Liver (tissue), 9 donors: ENCODE results near the gene CCP110. TPM values are rescaled to one million over a fixed set of nuclear protein-coding genes. Genes with fewer than 3 reads are reported as not detected.

Source experiments
- DNase-seq: peaks from one replicate; pipeline ENCODE4 v3.0.0-alpha.2; 2017; ENCODE audit warnings: low spot score
- H3K27ac ChIP-seq, 2 donors: one replicate each; pipeline ENCODE4 v1.7.0; 2013; ENCODE audit warnings: inconsistent platforms in 2 of 2, low read length in 2 of 2, control low read depth in 1 of 2, low read depth in 1 of 2, mild to moderate bottlenecking in 1 of 2
- H3K27me3 ChIP-seq, 4 donors: one replicate each; pipeline versions ENCODE4 v1.6.1 to v1.7.0; 2013; ENCODE audit warnings: low read length in 3 of 4, inconsistent platforms in 1 of 4, mild to moderate bottlenecking in 1 of 4, moderate library complexity in 1 of 4; ENCODE audit not compliant: control insufficient read depth in 4 of 4, insufficient read depth in 4 of 4
- H3K36me3 ChIP-seq, 4 donors: one replicate each; pipeline versions ENCODE4 v1.6.1 to v1.7.0; 2013; ENCODE audit warnings: low read length in 3 of 4, mild to moderate bottlenecking in 3 of 4, low read depth in 1 of 4, moderate library complexity in 1 of 4; ENCODE audit not compliant: control insufficient read depth in 4 of 4, insufficient read depth in 3 of 4
- H3K4me1 ChIP-seq, 4 donors: one replicate each; pipeline versions ENCODE4 v1.6.1 to v1.7.0; 2013; ENCODE audit warnings: low read length in 3 of 4, mild to moderate bottlenecking in 3 of 4, moderate library complexity in 1 of 4; ENCODE audit not compliant: control insufficient read depth in 4 of 4, insufficient read depth in 4 of 4
- H3K4me3 ChIP-seq, 3 donors: one replicate each; pipeline versions ENCODE4 v1.6.1 to v1.7.0; 2013; ENCODE audit warnings: low read length in 3 of 3, control low read depth in 1 of 3, low read depth in 1 of 3, mild to moderate bottlenecking in 1 of 3
- H3K9ac ChIP-seq, 2 donors: one replicate each; pipeline ENCODE4 v1.7.0; 2013; ENCODE audit warnings: low read length in 2 of 2, mild to moderate bottlenecking in 2 of 2, moderate library complexity in 2 of 2, control low read depth in 1 of 2, low read depth in 1 of 2
- H3K9me3 ChIP-seq, 4 donors: one replicate each; pipeline versions ENCODE4 v1.6.1 to v1.7.0; 2013; ENCODE audit warnings: low read length in 3 of 4; ENCODE audit not compliant: control insufficient read depth in 4 of 4
- ATF3 ChIP-seq: IDR thresholded peaks from 2 replicates; pipeline ENCODE4 v1.6.1; 2016; ENCODE audit warnings: antibody characterized with exemption
- CTCF ChIP-seq: fragments of 150-350 bp; IDR thresholded peaks from 2 replicates; pipeline ENCODE4 v1.5.1; 2017; ENCODE audit warnings: improper control_type of control experiment, low read depth, low read length; ENCODE audit not compliant: missing input control
- EGR1 ChIP-seq, 2 donors: IDR thresholded peaks; 2 replicates each; pipeline ENCODE4 v1.6.1; 2016 to 2018; ENCODE audit warnings: antibody characterized with exemption in 2 of 2, low read depth in 2 of 2
- FOXA1 ChIP-seq: IDR thresholded peaks from 2 replicates; pipeline ENCODE4 v1.6.1; 2016; ENCODE audit warnings: antibody characterized with exemption
- FOXA2 ChIP-seq: IDR thresholded peaks from 2 replicates; pipeline ENCODE4 v1.6.1; 2016; ENCODE audit warnings: antibody characterized with exemption
- GABPA ChIP-seq, 2 donors: IDR thresholded peaks in 1 of 2; conservative IDR thresholded peaks in 1 of 2; 2 replicates each; pipeline ENCODE4 v1.6.1; 2016; ENCODE audit warnings: antibody characterized with exemption in 2 of 2, mild to moderate bottlenecking in 1 of 2, moderate library complexity in 1 of 2
- HNF4A ChIP-seq, 2 donors: conservative IDR thresholded peaks; 2 replicates each; pipeline ENCODE4 v1.6.1; 2016; ENCODE audit warnings: antibody characterized with exemption in 2 of 2, mild to moderate bottlenecking in 2 of 2
- HNF4G ChIP-seq: IDR thresholded peaks from 2 replicates; pipeline ENCODE4 v1.6.1; 2016; ENCODE audit warnings: antibody characterized with exemption
- JUND ChIP-seq, 2 donors: IDR thresholded peaks; 2 replicates each; pipeline ENCODE4 v1.6.1; 2016; ENCODE audit warnings: antibody characterized with exemption in 2 of 2
- MAX ChIP-seq: IDR thresholded peaks from 2 replicates; pipeline ENCODE4 v1.6.1; 2016; ENCODE audit warnings: antibody characterized with exemption
- NR2F2 ChIP-seq: IDR thresholded peaks from 2 replicates; pipeline ENCODE4 v1.6.1; 2016; ENCODE audit warnings: antibody characterized with exemption
- RAD21 ChIP-seq, 2 donors: IDR thresholded peaks; 2 replicates each; pipeline ENCODE4 v1.6.1; 2016; ENCODE audit warnings: antibody characterized with exemption in 2 of 2, mild to moderate bottlenecking in 2 of 2
- RXRA ChIP-seq, 2 donors: IDR thresholded peaks; 2 replicates each; pipeline ENCODE4 v1.6.1; 2017 to 2018; ENCODE audit warnings: antibody characterized with exemption in 2 of 2, mild to moderate bottlenecking in 1 of 2
- SP1 ChIP-seq: IDR thresholded peaks from 2 replicates; pipeline ENCODE4 v1.6.1; 2018; ENCODE audit warnings: antibody characterized with exemption, mild to moderate bottlenecking
- TAF1 ChIP-seq: conservative IDR thresholded peaks from 2 replicates; pipeline ENCODE4 v1.6.1; 2016; ENCODE audit warnings: antibody characterized with exemption, mild to moderate bottlenecking
- YY1 ChIP-seq: IDR thresholded peaks from 2 replicates; pipeline ENCODE4 v1.6.1; 2016; ENCODE audit warnings: antibody characterized with exemption, mild to moderate bottlenecking
- ZBTB33 ChIP-seq: IDR thresholded peaks from 2 replicates; pipeline ENCODE4 v1.6.1; 2016; ENCODE audit warnings: antibody characterized with exemption
- WGBS: extraction: QIAGEN DNeasy Blood & Tissue Kit; methylation state at CpG from one replicate; pipeline ENCODE4 v1.1.7; 2013; 5-methylcytosine and 5-hydroxymethylcytosine counted together
- polyA plus RNA-seq, 2 donors: library from polyadenylated mRNA; stranded (reverse) in 1 of 2; unstranded in 1 of 2; fragments of 200-250 nt in 1 of 2; fragments of >200 nt in 1 of 2; fragmentation: Nextera tagmentation in 1 of 2; extraction: Ambion mirVana in 1 of 2; gene quantifications; one replicate each; pipeline versions ENCODE4 v1.2.1 to v1.2.3, GENCODE V29; 2013 to 2015
- total RNA-seq, 2 donors: library from RNA; depleted of rRNA; stranded (reverse); fragments of >200 nt; gene quantifications; one replicate each; pipeline ENCODE4 v1.2.3, GENCODE V29; 2014
- donor health status: healthy.
- donor health status: healthy.
- donor health status: healthy.
- donor health status: healthy.
- donor health status: healthy.

Gene CCP110
- total and polyA plus RNA-seq, 4 donors: 1.8 to 25.0 (median 5.5) TPM

GRCh38 chr16:19573997-19574396 is 50.3 kb downstream of the CCP110 start (continued):
- TF ChIP-seq ATF3 (no peak), GABPA (IDR thresholded peaks at IDR 0.05 in 1 of 2, conservative IDR thresholded peaks at IDR 0.05 in 1 of 2) (no peak), ZBTB33 (no peak), FOXA1 (no peak), HNF4A (conservative IDR thresholded peaks at IDR 0.05) (no peak), SP1 (no peak), NR2F2 (no peak)

- H3K9me3 ChIP-seq: no peaks in the 10 kb centered on the region
- H3K27me3 ChIP-seq: no peaks in the 10 kb centered on the region
- 66% methylated on average over 2 of the region's 2 CpGs for WGBS
- no peak for TF ChIP-seq HNF4G
- TF ChIP-seq FOXA1: no peak
- no peak for TF ChIP-seq ZBTB33
- TF ChIP-seq HNF4A (conservative IDR thresholded peaks at IDR 0.05): no peak
- no peak for TF ChIP-seq TAF1
- TF ChIP-seq SP1: no peak
- TF ChIP-seq ATF3: no peak
- no peak overlapping the region for H3K27ac ChIP-seq
- no peak overlapping the region for H3K9ac ChIP-seq
- no peak overlapping the region for H3K4me3 ChIP-seq
- H3K4me1 ChIP-seq: no peaks in the 10 kb centered on the region
- DNase-seq: no peak
- peaks cover 14 to 41% (median 35%) of the 10 kb centered on the region in 4 donors for H3K36me3 ChIP-seq
Measured at GRCh38 chr16:19574615-19575014, 50.9 kb downstream of the CCP110 start.

GRCh38 chr16:19578378-19578971 is 54.7 kb downstream of the CCP110 start:
- 95% methylated on average over 10 of the region's 10 CpGs for WGBS

More at GRCh38 chr16:19578378-19578971, 54.7 kb downstream of the CCP110 start:
- Histone ChIP-seq H3K4me1 (no peaks in the 10 kb centered on the region), H3K9me3 (peaks cover 0 to 4% (median 2%) of the 10 kb centered on the region in 4 donors), H3K9ac (no peak overlapping the region), H3K27ac (no peak overlapping the region), H3K36me3 (peaks cover 16 to 54% (median 46%) of the 10 kb centered on the region in 4 donors), H3K4me3 (no peak overlapping the region), H3K27me3 (no peaks in the 10 kb centered on the region)
- DNase-seq: no peak
- TF ChIP-seq RXRA (IDR thresholded peaks at IDR 0.05): no peak
- no peak for TF ChIP-seq TAF1
- TF ChIP-seq HNF4A (conservative IDR thresholded peaks at IDR 0.05): no peak
- TF ChIP-seq CTCF: no peak
- no peak for TF ChIP-seq GABPA (IDR thresholded peaks at IDR 0.05 in 1 of 2, conservative IDR thresholded peaks at IDR 0.05 in 1 of 2)
- TF ChIP-seq ATF3: no peak
- TF ChIP-seq HNF4G: no peak
- TF ChIP-seq JUND (IDR thresholded peaks at IDR 0.05): no peak
- no peak for TF ChIP-seq MAX
- no peak for TF ChIP-seq EGR1 (IDR thresholded peaks at IDR 0.05; ENCODE audit: low read depth in 2 of 2)
- no peak for TF ChIP-seq FOXA2
- no peak for TF ChIP-seq RAD21 (IDR thresholded peaks at IDR 0.05)
- no peak for TF ChIP-seq YY1
- no peak for TF ChIP-seq ZBTB33
- TF ChIP-seq NR2F2: no peak
- no peak for TF ChIP-seq FOXA1
